ENCODE measurements around the gene NPPB. TPM values are rescaled to one million over a fixed set of nuclear protein-coding genes. Genes with fewer than 3 reads are reported as not detected.
"Not testable (repeated sequence)": the region's sequence is repeated elsewhere in the genome, so short reads cannot be mapped to it uniquely, and the experiment has no call there.

NPPB gene
- total RNA-seq, 1 experiment from 2014 or later, result 43.4 TPM

- Histone ChIP-seq H3K4me1 (0 out of 2 replicates have a peak, but pooled peaks cover 7% of the 10 kb centered on the region), H3K27me3 (replicated peaks; ENCODE audit: control insufficient read depth, insufficient read depth, low read length) (no peaks in the 10 kb centered on the region), H3K36me3 (ENCODE audit: control insufficient read depth, insufficient read depth, low read length) (no peaks in the 10 kb centered on the region), H3K9me3 (no peaks in the 10 kb centered on the region), H3K4me3 (ENCODE audit: low read depth, low read length) (no peak overlapping the region)
- POLR2A ChIA-PET, result interaction anchor here (0.6 to 3.9 kb wide), 20 partner anchors 8 to 254 kb away, joined by 3 to 57 read pairs (median 6); partner anchors contain the start of genes CLCN6, KIAA2013, MFN2 and MIIP
- CTCF ChIA-PET, result interaction anchor here (0.6 to 3.0 kb wide), 6 partner anchors 48 to 262 kb away, joined by 3 to 36 read pairs (median 4); partner anchors contain the start of gene MIIP
- peak overlapping the region; percentile 99 for H3K27ac Mint-ChIP-seq (ENCODE audit: unreplicated experiment)
- no peaks in the 10 kb centered on the region for H3K9me3 Mint-ChIP-seq (ENCODE audit: unreplicated experiment)
- peaks cover 43% of the 10 kb centered on the region for H3K36me3 Mint-ChIP-seq (ENCODE audit: insufficient read depth, unreplicated experiment)
- H3K27me3 Mint-ChIP-seq (ENCODE audit: insufficient read depth, unreplicated experiment), result peaks cover 5% of the 10 kb centered on the region
- peaks cover 14% of the 10 kb centered on the region for H3K4me1 Mint-ChIP-seq (ENCODE audit: low read depth, unreplicated experiment)
- BruUV-seq (replicated peaks), result no TSS peak
- peak overlapping the region; percentile 99 for H3K4me3 Mint-ChIP-seq (ENCODE audit: unreplicated experiment)
- intact Hi-C loops (cut with micrococcal nuclease; ENCODE audit: unreplicated experiment), result loop anchor here (1.0 to 5.0 kb wide), 3 partner anchors 19 to 70 kb away; partner anchors contain the start of gene KIAA2013
- peak in 1 of 2 experiments; percentile 72 for TF ChIP-seq CTCF (IDR thresholded peaks at IDR 0.05; ENCODE audit: insufficient read depth in 1 of 2, low read depth in 1 of 2, low read length in 1 of 2, severe bottlenecking in 1 of 2, unreplicated experiment in 1 of 2)
- DNase-seq, result peak; percentile 91 to 95
Observed at GRCh38 chr1:11907275-11908094, 48.7 kb upstream of the NPPB start.

GRCh38 chr1:11906870-11907269 is 48.1 kb upstream of the NPPB start:
- no TSS peak for BruUV-seq (replicated peaks)
- Mint-ChIP-seq H3K36me3 (ENCODE audit: insufficient read depth, unreplicated experiment) (peaks cover 43% of the 10 kb centered on the region), H3K27me3 (ENCODE audit: insufficient read depth, unreplicated experiment) (peaks cover 5% of the 10 kb centered on the region), H3K4me1 (ENCODE audit: low read depth, unreplicated experiment) (peaks cover 14% of the 10 kb centered on the region), H3K27ac (ENCODE audit: unreplicated experiment) (no peak overlapping the region), H3K9me3 (ENCODE audit: unreplicated experiment) (no peaks in the 10 kb centered on the region), H3K4me3 (ENCODE audit: unreplicated experiment) (no peak overlapping the region)
- ChIA-PET POLR2A (no interaction called here), CTCF (no interaction called here)
- Histone ChIP-seq H3K9me3 (no peaks in the 10 kb centered on the region), H3K36me3 (ENCODE audit: control insufficient read depth, insufficient read depth, low read length) (no peaks in the 10 kb centered on the region), H3K27me3 (replicated peaks; ENCODE audit: control insufficient read depth, insufficient read depth, low read length) (no peaks in the 10 kb centered on the region), H3K4me1 (0 out of 2 replicates have a peak, but pooled peaks cover 7% of the 10 kb centered on the region), H3K4me3 (ENCODE audit: low read depth, low read length) (no peak overlapping the region)
- no peak for DNase-seq
- intact Hi-C loops (cut with micrococcal nuclease; ENCODE audit: unreplicated experiment), result loop anchor here (5.0 kb wide), 1 partner anchor 70 kb away; no protein-coding TSS in a partner anchor
- no peak for TF ChIP-seq CTCF (IDR thresholded peaks at IDR 0.05; ENCODE audit: insufficient read depth in 1 of 2, low read depth in 1 of 2, low read length in 1 of 2, severe bottlenecking in 1 of 2, unreplicated experiment in 1 of 2)

GRCh38 chr1:11904978-11905377 is 46.2 kb upstream of the NPPB start:
- peaks cover 5% of the 10 kb centered on the region for H3K27me3 Mint-ChIP-seq (ENCODE audit: insufficient read depth, unreplicated experiment)
- H3K27ac Mint-ChIP-seq (ENCODE audit: unreplicated experiment), result no peak overlapping the region
- H3K4me1 ChIP-seq, result 0 out of 2 replicates have a peak, but pooled peaks cover 5% of the 10 kb centered on the region
- H3K36me3 ChIP-seq (ENCODE audit: control insufficient read depth, insufficient read depth, low read length), result no peaks in the 10 kb centered on the region
- H3K9me3 Mint-ChIP-seq (ENCODE audit: unreplicated experiment), result no peaks in the 10 kb centered on the region
- H3K4me3 ChIP-seq (ENCODE audit: low read depth, low read length), result no peak overlapping the region
- no peak for TF ChIP-seq CTCF (IDR thresholded peaks at IDR 0.05; ENCODE audit: insufficient read depth in 1 of 2, low read depth in 1 of 2, low read length in 1 of 2, severe bottlenecking in 1 of 2, unreplicated experiment in 1 of 2)
- no TSS peak for BruUV-seq (replicated peaks)
- no peak for DNase-seq
- ChIA-PET CTCF (no interaction called here), POLR2A (no interaction called here)
- H3K9me3 ChIP-seq, result no peaks in the 10 kb centered on the region
- H3K4me3 Mint-ChIP-seq (ENCODE audit: unreplicated experiment), result no peak overlapping the region
- intact Hi-C loops (cut with micrococcal nuclease; ENCODE audit: unreplicated experiment), result loop anchor here (5.0 kb wide), 1 partner anchor 68 kb away; no protein-coding TSS in a partner anchor
- peaks cover 38% of the 10 kb centered on the region for H3K36me3 Mint-ChIP-seq (ENCODE audit: insufficient read depth, unreplicated experiment)
- no peaks in the 10 kb centered on the region for H3K27me3 ChIP-seq (replicated peaks; ENCODE audit: control insufficient read depth, insufficient read depth, low read length)
- peaks cover 14% of the 10 kb centered on the region for H3K4me1 Mint-ChIP-seq (ENCODE audit: low read depth, unreplicated experiment)

GRCh38 chr1:11904156-11904555 is 45.4 kb upstream of the NPPB start:
- H3K27me3 Mint-ChIP-seq (ENCODE audit: insufficient read depth, unreplicated experiment); H3K27ac Mint-ChIP-seq (ENCODE audit: unreplicated experiment); H3K36me3 ChIP-seq (ENCODE audit: control insufficient read depth, insufficient read depth, low read length); intact Hi-C loops (cut with micrococcal nuclease; ENCODE audit: unreplicated experiment); CTCF ChIA-PET; H3K27me3 ChIP-seq (replicated peaks; ENCODE audit: control insufficient read depth, insufficient read depth, low read length); BruUV-seq (replicated peaks); H3K4me1 ChIP-seq; H3K9me3 ChIP-seq; H3K9me3 Mint-ChIP-seq (ENCODE audit: unreplicated experiment); DNase-seq; H3K4me3 Mint-ChIP-seq (ENCODE audit: unreplicated experiment); H3K4me3 ChIP-seq (ENCODE audit: low read depth, low read length): not testable (repeated sequence)
- H3K36me3 Mint-ChIP-seq (ENCODE audit: insufficient read depth, unreplicated experiment), result peaks cover 29% of the 10 kb centered on the region
- peaks cover 14% of the 10 kb centered on the region for H3K4me1 Mint-ChIP-seq (ENCODE audit: low read depth, unreplicated experiment)
- POLR2A ChIA-PET, result interaction anchor here (0.5 to 0.6 kb wide), 2 partner anchors 133 to 148 kb away, joined by 3 to 8 read pairs; no protein-coding TSS in a partner anchor

Data from Caco-2 (cell line).